Measurements from ENCODE around the gene ACADL.

- TF ChIP-seq CTCF (IDR thresholded peaks at IDR 0.05; ENCODE audit: low read depth, low read length) (no peak), EZH2phosphoT487 (IDR thresholded peaks at IDR 0.05; ENCODE audit: low read depth) (no peak)
Measured at GRCh38 chr2:210230984-210231383, 5.7 kb upstream of the ACADL start.

Measured in OCI-LY3 (cell line).